GM19395 (cell line): ENCODE measurements around the gene ARL14EP.
A peak's percentile ranks its signal among the peaks of the same experiment; 100 is the strongest.

ENCODE experiments used
- ATAC-seq: cut with Tn5 transposase; IDR thresholded peaks from one replicate; pipeline ENCODE4 v1.9.1; 2021; ENCODE audit warnings: mild to moderate bottlenecking, moderate library complexity; ENCODE audit not compliant: unreplicated experiment

The ARL14EP gene

GRCh38 chr11:30322826-30323710, at the start of gene ARL14EP:
ARL14EP (plus strand) TSS chr11:30323104; CDS start chr11:30330949, 7,845 bp downstream.
- peak; percentile 96 for ATAC-seq

GRCh38 chr11:30277176-30277575, 45.7 kb upstream of the ARL14EP start:
- no peak for ATAC-seq

GRCh38 chr11:30279796-30280195, 43.1 kb upstream of the ARL14EP start:
- no peak for ATAC-seq

- ATAC-seq, result peak; percentile 36
These were observed 41.2 kb upstream of the ARL14EP start for GRCh38 chr11:30281476-30282288.

GRCh38 chr11:30282289-30282631, 40.6 kb upstream of the ARL14EP start:
- ATAC-seq, result peak; percentile 85

GRCh38 chr11:30284836-30285235, 38.1 kb upstream of the ARL14EP start:
- no peak for ATAC-seq

GRCh38 chr11:30285416-30286121, 37.3 kb upstream of the ARL14EP start:
- no peak for ATAC-seq

- no peak for ATAC-seq
These were observed 31.6 kb upstream of the ARL14EP start for GRCh38 chr11:30291331-30291730.

GRCh38 chr11:30292545-30292944, 30.4 kb upstream of the ARL14EP start:
- no peak for ATAC-seq

- ATAC-seq, result no peak
These were observed 27.6 kb upstream of the ARL14EP start for GRCh38 chr11:30295178-30295885.

- ATAC-seq, result no peak
These were observed 18.3 kb upstream of the ARL14EP start for GRCh38 chr11:30304620-30305019.

GRCh38 chr11:30310623-30311022, 12.3 kb upstream of the ARL14EP start:
- ATAC-seq, result peak; percentile 97

GRCh38 chr11:30311189-30311588, 11.7 kb upstream of the ARL14EP start:
- ATAC-seq, result no peak

- ATAC-seq, result no peak
These were observed 10.7 kb upstream of the ARL14EP start for GRCh38 chr11:30312243-30312642.

- no peak for ATAC-seq
These were observed 9.3 kb upstream of the ARL14EP start for GRCh38 chr11:30313580-30313979.

GRCh38 chr11:30314625-30315024, 8.3 kb upstream of the ARL14EP start:
- ATAC-seq, result no peak

GRCh38 chr11:30316237-30316636, 6.7 kb upstream of the ARL14EP start:
- ATAC-seq, result no peak

- peak; percentile 75 for ATAC-seq
These were observed 5.9 kb upstream of the ARL14EP start for GRCh38 chr11:30317030-30317429.

- ATAC-seq, result no peak
These were observed 1.6 kb upstream of the ARL14EP start for GRCh38 chr11:30321321-30321720.

GRCh38 chr11:30322191-30322590, 713 bp upstream of the ARL14EP start:
- ATAC-seq, result no peak
